ENCODE data around the gene PHYH.
"Not testable (repeated sequence)": the region's sequence is repeated elsewhere in the genome, so short reads cannot be mapped to it uniquely, and the experiment has no call there.

The PHYH gene

GRCh38 chr10:13337128-13337826 lies 37.4 kb upstream of the PHYH start:
- Histone ChIP-seq H3K27me3 (no peaks in the 10 kb centered on the region), H3K4me3 (no peak overlapping the region), H3K27ac (no peak overlapping the region), H3K4me1 (peaks cover 0 to 4% (median 0%) of the 10 kb centered on the region in 4 donors), H3K36me3 (peaks cover 37 to 61% (median 46%) of the 10 kb centered on the region in 3 donors), H3K9me3 (no peaks in the 10 kb centered on the region)
- DNase-seq: no peak
- no peak for TF ChIP-seq CTCF (IDR thresholded peaks at IDR 0.05)
- intact Hi-C loops (cut with DNase I; ENCODE audit: low total_unique reads): no loop called here

GRCh38 chr10:13335881-13336280 lies 36.0 kb upstream of the PHYH start:
- Histone ChIP-seq H3K27me3 (no peaks in the 10 kb centered on the region), H3K4me3 (no peak overlapping the region), H3K27ac (no peak overlapping the region), H3K9me3 (no peaks in the 10 kb centered on the region), H3K4me1 (peaks cover 0 to 4% (median 0%) of the 10 kb centered on the region in 4 donors), H3K36me3 (peaks cover 51 to 75% (median 60%) of the 10 kb centered on the region in 3 donors)
- no peak for TF ChIP-seq CTCF (IDR thresholded peaks at IDR 0.05)
- intact Hi-C loops (cut with DNase I; ENCODE audit: low total_unique reads): no loop called here
- DNase-seq: no peak

- TF ChIP-seq CTCF (IDR thresholded peaks at IDR 0.05): no peak
- H3K36me3 ChIP-seq: peaks cover 64 to 88% (median 68%) of the 10 kb centered on the region in 3 donors
These were observed 34.7 kb upstream of the PHYH start for GRCh38 chr10:13334556-13334955.

DNA sequence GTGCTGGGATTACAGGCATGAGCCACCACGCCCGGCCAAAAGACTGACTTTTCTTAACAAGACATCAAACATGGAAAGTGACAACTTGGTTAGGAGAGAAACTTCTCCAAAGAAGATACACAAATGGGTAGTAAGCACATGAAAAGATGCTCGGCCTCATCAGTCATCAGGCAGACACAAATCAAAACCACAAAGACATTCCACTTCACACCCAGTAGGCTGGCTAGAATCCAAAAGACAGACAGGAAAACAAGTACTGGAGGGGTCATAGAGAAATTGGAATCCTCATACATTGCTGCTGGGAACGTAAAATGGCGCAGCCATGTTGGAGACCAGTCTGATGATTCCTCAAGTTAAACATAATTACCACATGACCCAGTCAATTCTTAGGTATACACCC lies 31.8 kb upstream of the PHYH start:
- H3K36me3 ChIP-seq: peaks cover 78 to 99% (median 82%) of the 10 kb centered on the region in 3 donors
- intact Hi-C loops (cut with DNase I; ENCODE audit: low total_unique reads): no loop called here
- H3K27ac ChIP-seq: no peak overlapping the region
- TF ChIP-seq CTCF (IDR thresholded peaks at IDR 0.05): no peak
- no peaks in the 10 kb centered on the region for H3K27me3 ChIP-seq
- H3K4me1 ChIP-seq: no peaks in the 10 kb centered on the region
- H3K4me3 ChIP-seq: no peak overlapping the region
- no peak for DNase-seq
- no peaks in the 10 kb centered on the region for H3K9me3 ChIP-seq

More at GRCh38 chr10:13334556-13334955, 34.7 kb upstream of the PHYH start:
- Histone ChIP-seq H3K27ac (no peak overlapping the region), H3K9me3 (no peaks in the 10 kb centered on the region), H3K4me3 (no peak overlapping the region), H3K4me1 (no peaks in the 10 kb centered on the region), H3K27me3 (no peaks in the 10 kb centered on the region)
- no peak for DNase-seq
- intact Hi-C loops (cut with DNase I; ENCODE audit: low total_unique reads): no loop called here

DNA sequence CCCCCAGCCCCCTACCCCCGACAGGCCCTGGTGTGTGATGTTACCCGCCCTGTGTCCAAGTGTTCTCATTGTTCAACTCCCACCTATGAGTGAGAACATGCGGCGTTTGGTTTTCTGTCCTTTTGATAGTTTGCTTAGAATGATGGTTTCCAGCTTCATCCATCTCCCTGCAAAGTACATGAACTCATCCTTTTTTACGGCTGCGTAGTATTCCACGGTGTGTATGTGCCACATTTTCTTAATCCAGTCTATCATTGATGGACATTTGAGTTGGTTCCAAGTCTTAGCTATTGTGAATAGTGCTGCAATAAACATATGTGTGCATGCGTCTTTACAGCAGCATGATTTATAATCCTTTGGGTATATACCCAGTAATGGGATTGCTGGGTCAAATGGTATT lies 31.1 kb upstream of the PHYH start:
- H3K4me1 ChIP-seq; H3K27me3 ChIP-seq; intact Hi-C loops (cut with DNase I; ENCODE audit: low total_unique reads); H3K4me3 ChIP-seq; DNase-seq; H3K27ac ChIP-seq; H3K9me3 ChIP-seq: not testable (repeated sequence)
- peaks cover 84 to 99% (median 86%) of the 10 kb centered on the region in 3 donors for H3K36me3 ChIP-seq

DNA sequence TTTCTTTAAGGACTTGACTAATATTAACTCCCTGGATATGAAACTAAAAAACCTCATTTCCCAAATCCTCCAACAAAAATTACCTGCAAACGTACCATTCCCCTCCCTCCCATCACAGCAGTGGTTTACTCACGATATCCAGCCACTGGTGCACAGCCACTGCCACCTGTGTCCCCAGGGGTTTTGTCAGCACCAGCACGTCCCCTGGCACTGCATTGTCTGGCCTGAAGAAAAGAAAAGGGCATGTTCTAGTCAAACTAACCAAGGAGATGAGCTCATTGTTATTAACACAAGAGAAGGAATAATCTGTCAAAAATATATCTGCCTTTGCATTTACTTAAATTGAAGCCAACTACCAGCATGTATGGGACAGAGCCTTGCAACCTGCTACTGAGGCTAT lies 29.7 kb upstream of the PHYH start:
- no peaks in the 10 kb centered on the region for H3K4me1 ChIP-seq
- no peak overlapping the region for H3K27ac ChIP-seq
- H3K4me3 ChIP-seq: no peak overlapping the region
- H3K36me3 ChIP-seq: peaks cover 77 to 96% (median 86%) of the 10 kb centered on the region in 3 donors
- no peak for TF ChIP-seq CTCF (IDR thresholded peaks at IDR 0.05)
- intact Hi-C loops (cut with DNase I; ENCODE audit: low total_unique reads): no loop called here
- H3K9me3 ChIP-seq: no peaks in the 10 kb centered on the region
- no peaks in the 10 kb centered on the region for H3K27me3 ChIP-seq
- DNase-seq: no peak

Measured in tibial artery (tissue), 4 donors.